HepG2 (cell line): ENCODE data around the gene AAMP. TPM values are rescaled to one million over a fixed set of nuclear protein-coding genes. Genes with fewer than 3 reads are reported as not detected.
A peak's percentile ranks its signal among the peaks of the same experiment; 100 is the strongest.

ENCODE experiments used
- JDP2 ChIP-seq: sonication (generic); formaldehyde crosslinking; IDR thresholded peaks from 2 replicates; pipeline ENCODE4 v1.8.1; 2022; ENCODE audit warnings: missing genetic modification reagents, borderline replicate concordance
- MIER2 ChIP-seq: IDR thresholded peaks from 2 replicates; pipeline ENCODE4 v1.6.1; 2016; ENCODE audit warnings: missing biosample characterization, missing genetic modification reagents
- MXI1 ChIP-seq: IDR thresholded peaks from 3 replicates; pipeline ENCODE4 v1.6.1; 2012; ENCODE audit warnings: low read depth, low read length, inconsistent platforms, borderline replicate concordance
- MYNN ChIP-seq: sonication (generic); formaldehyde crosslinking; IDR thresholded peaks from 2 replicates; pipeline ENCODE4 v1.4.0; 2020; ENCODE audit warnings: mild to moderate bottlenecking, low read depth, missing genetic modification reagents
- NCOA2 ChIP-seq: sonication (generic); formaldehyde crosslinking; IDR thresholded peaks from 2 replicates; pipeline ENCODE4 v1.8.0; 2022; ENCODE audit warnings: inconsistent platforms
- RFXANK ChIP-seq: IDR thresholded peaks from 2 replicates; pipeline ENCODE4 v1.6.1; 2016
- RORA ChIP-seq: sonication (generic); formaldehyde crosslinking; IDR thresholded peaks from 2 replicates; pipeline ENCODE4 v1.5.0; 2020; ENCODE audit warnings: mild to moderate bottlenecking, missing genetic modification reagents, moderate library complexity
- SP5 ChIP-seq: IDR thresholded peaks from 2 replicates; pipeline ENCODE4 v1.6.1; 2016; ENCODE audit warnings: low read depth, borderline replicate concordance
- TEAD3 ChIP-seq: optimal IDR thresholded peaks from 2 replicates; pipeline ENCODE3; 2016; ENCODE audit warnings: borderline replicate concordance
- ZNF430 ChIP-seq: sonication (generic); formaldehyde crosslinking; IDR thresholded peaks from 2 replicates; pipeline ENCODE4 v1.9.0; 2021; ENCODE audit warnings: mild to moderate bottlenecking, missing genetic modification reagents
- ZNF768 ChIP-seq: sonication (generic); formaldehyde crosslinking; IDR thresholded peaks from 2 replicates; pipeline ENCODE4 v1.4.0; 2020; ENCODE audit warnings: missing genetic modification reagents
- polyA plus RNA-seq, 8 experiments: library from polyadenylated mRNA; depleted of rRNA in 3 of 8; stranded (reverse) in 7 of 8; unstranded in 1 of 8; fragments of >200 nt; fragmentation: Illumina TruSeq in 4 of 8; extraction: Trizol in 4 of 8; gene quantifications; 2 replicates each; pipeline versions ENCODE4 v1.2.1 to v1.2.3, GENCODE V29; 2011 to 2016; ENCODE audit warnings: low read depth in 4 of 8, missing spikeins in 1 of 8, mixed read lengths in 1 of 8; ENCODE audit not compliant: insufficient read depth in 1 of 8
- total RNA-seq, 5 experiments: library from RNA; depleted of rRNA; stranded (reverse); fragments of >200 nt; fragmentation: Illumina TruSeq; extraction: Trizol; gene quantifications; 2 replicates each; pipeline ENCODE4 v1.2.3, GENCODE V29; 2016; ENCODE audit warnings: low read depth in 1 of 5
- TF ChIP-seq, protein P1 (sequence below): IDR thresholded peaks from 2 replicates; pipeline ENCODE4 v1.6.1; 2012; ENCODE audit warnings: low read length, improper control_type of control experiment
- TF ChIP-seq, protein P2 (sequence below): IDR thresholded peaks from 2 replicates; pipeline ENCODE4 v1.6.1; 2016; ENCODE audit warnings: mild to moderate bottlenecking
- TF ChIP-seq, protein P3 (sequence below): IDR thresholded peaks from 2 replicates; pipeline ENCODE4 v1.6.1; 2018; ENCODE audit warnings: missing genetic modification reagents
- TF ChIP-seq, protein P4 (sequence below): IDR thresholded peaks from 2 replicates; pipeline ENCODE4 v1.6.1; 2016; ENCODE audit warnings: missing genetic modification reagents, missing compliant biosample characterization
- TF ChIP-seq, protein P5 (sequence below): sonication (generic); formaldehyde crosslinking; IDR thresholded peaks from 2 replicates; pipeline ENCODE4 v1.8.0; 2022; ENCODE audit warnings: missing genetic modification reagents, mild to moderate bottlenecking, moderate library complexity, borderline replicate concordance

AAMP gene
- total and polyA plus RNA-seq, 2 of the 13 experiments (the other 11 are each of a cell fraction or from before 2014, with no cell fraction given): 110 to 186 TPM

GRCh38 chr2:218301176-218301819 is 31.4 kb upstream of the AAMP start (continued):
- TF ChIP-seq, protein P1, sequence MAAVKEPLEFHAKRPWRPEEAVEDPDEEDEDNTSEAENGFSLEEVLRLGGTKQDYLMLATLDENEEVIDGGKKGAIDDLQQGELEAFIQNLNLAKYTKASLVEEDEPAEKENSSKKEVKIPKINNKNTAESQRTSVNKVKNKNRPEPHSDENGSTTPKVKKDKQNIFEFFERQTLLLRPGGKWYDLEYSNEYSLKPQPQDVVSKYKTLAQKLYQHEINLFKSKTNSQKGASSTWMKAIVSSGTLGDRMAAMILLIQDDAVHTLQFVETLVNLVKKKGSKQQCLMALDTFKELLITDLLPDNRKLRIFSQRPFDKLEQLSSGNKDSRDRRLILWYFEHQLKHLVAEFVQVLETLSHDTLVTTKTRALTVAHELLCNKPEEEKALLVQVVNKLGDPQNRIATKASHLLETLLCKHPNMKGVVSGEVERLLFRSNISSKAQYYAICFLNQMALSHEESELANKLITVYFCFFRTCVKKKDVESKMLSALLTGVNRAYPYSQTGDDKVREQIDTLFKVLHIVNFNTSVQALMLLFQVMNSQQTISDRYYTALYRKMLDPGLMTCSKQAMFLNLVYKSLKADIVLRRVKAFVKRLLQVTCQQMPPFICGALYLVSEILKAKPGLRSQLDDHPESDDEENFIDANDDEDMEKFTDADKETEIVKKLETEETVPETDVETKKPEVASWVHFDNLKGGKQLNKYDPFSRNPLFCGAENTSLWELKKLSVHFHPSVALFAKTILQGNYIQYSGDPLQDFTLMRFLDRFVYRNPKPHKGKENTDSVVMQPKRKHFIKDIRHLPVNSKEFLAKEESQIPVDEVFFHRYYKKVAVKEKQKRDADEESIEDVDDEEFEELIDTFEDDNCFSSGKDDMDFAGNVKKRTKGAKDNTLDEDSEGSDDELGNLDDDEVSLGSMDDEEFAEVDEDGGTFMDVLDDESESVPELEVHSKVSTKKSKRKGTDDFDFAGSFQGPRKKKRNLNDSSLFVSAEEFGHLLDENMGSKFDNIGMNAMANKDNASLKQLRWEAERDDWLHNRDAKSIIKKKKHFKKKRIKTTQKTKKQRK: no peak
- TF ChIP-seq MXI1: peak; percentile 33; the same call in 1 of the 3 replicates
- no peak for TF ChIP-seq ZNF430 (CRISPR knock-in tag)
- TF ChIP-seq, protein P2, sequence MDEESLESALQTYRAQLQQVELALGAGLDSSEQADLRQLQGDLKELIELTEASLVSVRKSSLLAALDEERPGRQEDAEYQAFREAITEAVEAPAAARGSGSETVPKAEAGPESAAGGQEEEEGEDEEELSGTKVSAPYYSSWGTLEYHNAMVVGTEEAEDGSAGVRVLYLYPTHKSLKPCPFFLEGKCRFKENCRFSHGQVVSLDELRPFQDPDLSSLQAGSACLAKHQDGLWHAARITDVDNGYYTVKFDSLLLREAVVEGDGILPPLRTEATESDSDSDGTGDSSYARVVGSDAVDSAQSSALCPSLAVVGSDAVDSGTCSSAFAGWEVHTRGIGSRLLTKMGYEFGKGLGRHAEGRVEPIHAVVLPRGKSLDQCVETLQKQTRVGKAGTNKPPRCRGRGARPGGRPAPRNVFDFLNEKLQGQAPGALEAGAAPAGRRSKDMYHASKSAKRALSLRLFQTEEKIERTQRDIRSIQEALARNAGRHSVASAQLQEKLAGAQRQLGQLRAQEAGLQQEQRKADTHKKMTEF (CRISPR knock-in tag): peak; percentile 72
- TF ChIP-seq, protein P3, sequence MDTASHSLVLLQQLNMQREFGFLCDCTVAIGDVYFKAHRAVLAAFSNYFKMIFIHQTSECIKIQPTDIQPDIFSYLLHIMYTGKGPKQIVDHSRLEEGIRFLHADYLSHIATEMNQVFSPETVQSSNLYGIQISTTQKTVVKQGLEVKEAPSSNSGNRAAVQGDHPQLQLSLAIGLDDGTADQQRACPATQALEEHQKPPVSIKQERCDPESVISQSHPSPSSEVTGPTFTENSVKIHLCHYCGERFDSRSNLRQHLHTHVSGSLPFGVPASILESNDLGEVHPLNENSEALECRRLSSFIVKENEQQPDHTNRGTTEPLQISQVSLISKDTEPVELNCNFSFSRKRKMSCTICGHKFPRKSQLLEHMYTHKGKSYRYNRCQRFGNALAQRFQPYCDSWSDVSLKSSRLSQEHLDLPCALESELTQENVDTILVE (CRISPR knock-in tag): peak; percentile 82; the same call in 1 of the 2 replicates
- TF ChIP-seq, protein P4, sequence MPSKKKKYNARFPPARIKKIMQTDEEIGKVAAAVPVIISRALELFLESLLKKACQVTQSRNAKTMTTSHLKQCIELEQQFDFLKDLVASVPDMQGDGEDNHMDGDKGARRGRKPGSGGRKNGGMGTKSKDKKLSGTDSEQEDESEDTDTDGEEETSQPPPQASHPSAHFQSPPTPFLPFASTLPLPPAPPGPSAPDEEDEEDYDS (CRISPR knock-in tag): peak; percentile 63
- TF ChIP-seq ZNF768: no peak; the same call in 1 of the 2 replicates
- TF ChIP-seq TEAD3 (CRISPR knock-in tag): peak; percentile 76
- no peak for TF ChIP-seq RFXANK (CRISPR knock-in tag)
- no peak for TF ChIP-seq RORA (CRISPR knock-in tag)
- TF ChIP-seq, protein P5, sequence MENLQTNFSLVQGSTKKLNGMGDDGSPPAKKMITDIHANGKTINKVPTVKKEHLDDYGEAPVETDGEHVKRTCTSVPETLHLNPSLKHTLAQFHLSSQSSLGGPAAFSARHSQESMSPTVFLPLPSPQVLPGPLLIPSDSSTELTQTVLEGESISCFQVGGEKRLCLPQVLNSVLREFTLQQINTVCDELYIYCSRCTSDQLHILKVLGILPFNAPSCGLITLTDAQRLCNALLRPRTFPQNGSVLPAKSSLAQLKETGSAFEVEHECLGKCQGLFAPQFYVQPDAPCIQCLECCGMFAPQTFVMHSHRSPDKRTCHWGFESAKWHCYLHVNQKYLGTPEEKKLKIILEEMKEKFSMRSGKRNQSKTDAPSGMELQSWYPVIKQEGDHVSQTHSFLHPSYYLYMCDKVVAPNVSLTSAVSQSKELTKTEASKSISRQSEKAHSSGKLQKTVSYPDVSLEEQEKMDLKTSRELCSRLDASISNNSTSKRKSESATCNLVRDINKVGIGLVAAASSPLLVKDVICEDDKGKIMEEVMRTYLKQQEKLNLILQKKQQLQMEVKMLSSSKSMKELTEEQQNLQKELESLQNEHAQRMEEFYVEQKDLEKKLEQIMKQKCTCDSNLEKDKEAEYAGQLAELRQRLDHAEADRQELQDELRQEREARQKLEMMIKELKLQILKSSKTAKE: no peak
- TF ChIP-seq MYNN (CRISPR knock-in tag): peak; percentile 59; the same call in 1 of the 2 replicates
- TF ChIP-seq JDP2 (CRISPR knock-in tag): no peak
- no peak; the same call in 1 of the 2 replicates for TF ChIP-seq NCOA2 (CRISPR knock-in tag)
- TF ChIP-seq SP5 (CRISPR knock-in tag): peak; percentile 50; the same call in 1 of the 2 replicates
- TF ChIP-seq MIER2 (CRISPR knock-in tag): no peak; the same call in 1 of the 2 replicates
